Ascending aorta (tissue), 2 donors: Measurements from ENCODE around the gene RASD2. TPM values are rescaled to one million over a fixed set of nuclear protein-coding genes. Genes with fewer than 3 reads are reported as not detected.

Experiments
- DNase-seq, 2 donors: peaks; one replicate each; pipeline ENCODE4 v3.0.0-alpha.2; 2019; ENCODE audit warnings: low spot score in 2 of 2
- H3K27ac ChIP-seq, 2 donors: fragments of 200-600 bp; sonication (generic); one replicate each; pipeline ENCODE4 v1.5.1; 2016 to 2017; ENCODE audit warnings: mild to moderate bottlenecking in 1 of 2
- H3K27me3 ChIP-seq: fragments of 200-600 bp; sonication (generic); one replicate; pipeline ENCODE4 v1.5.1; 2017
- H3K36me3 ChIP-seq, 2 donors: fragments of 200-600 bp; sonication (generic); one replicate each; pipeline ENCODE4 v1.5.1; 2016
- H3K4me1 ChIP-seq, 2 donors: fragments of 200-600 bp; sonication (generic); one replicate each; pipeline ENCODE4 v1.5.1; 2016 to 2017; ENCODE audit warnings: mild to moderate bottlenecking in 1 of 2
- H3K4me3 ChIP-seq, 2 donors: fragments of 200-600 bp; sonication (generic); one replicate each; pipeline ENCODE4 v1.5.1; 2016 to 2017; ENCODE audit warnings: mild to moderate bottlenecking in 1 of 2
- H3K9me3 ChIP-seq, 2 donors: fragments of 200-600 bp; sonication (generic); one replicate each; pipeline ENCODE4 v1.5.1; 2016
- CTCF ChIP-seq, 3 experiments: fragments of 200-600 bp in 2 of 3; fragments of 450-650 bp in 1 of 3; sonication (generic) in 2 of 3; IDR thresholded peaks; one replicate each; pipeline ENCODE4 v1.5.1; 2016 to 2019; ENCODE audit warnings: antibody characterized with exemption in 3 of 3, mild to moderate bottlenecking in 1 of 3, moderate library complexity in 1 of 3
- intact Hi-C: fragments of 100-400 bp; cut with DNase I; formaldehyde crosslinking; loops from one replicate; pipeline ENCODE4 v1.15.1; 2023
- total RNA-seq: library from RNA; depleted of rRNA; stranded (reverse); fragments of >200 nt; gene quantifications from one replicate; pipeline ENCODE4 v1.1.0, GENCODE V29; 2016

The RASD2 gene
- total RNA-seq, 1 donor from 2014 or later = 6.6 TPM

GRCh38 chr22:35597692-35598395 is 57.2 kb downstream of the RASD2 start:
- Histone ChIP-seq H3K36me3 (no peaks in the 10 kb centered on the region), H3K27me3 (no peaks in the 10 kb centered on the region), H3K9me3 (no peaks in the 10 kb centered on the region), H3K4me3 (no peak overlapping the region), H3K4me1 (no peaks in the 10 kb centered on the region), H3K27ac (no peak overlapping the region)
- intact Hi-C loops = no loop called here
- TF ChIP-seq CTCF (IDR thresholded peaks at IDR 0.05) = no peak
- DNase-seq = no peak

- intact Hi-C loops = no loop called here
- Histone ChIP-seq H3K4me1 (no peaks in the 10 kb centered on the region), H3K27ac (no peak overlapping the region), H3K9me3 (no peaks in the 10 kb centered on the region), H3K4me3 (no peak overlapping the region), H3K36me3 (no peaks in the 10 kb centered on the region), H3K27me3 (no peaks in the 10 kb centered on the region)
- TF ChIP-seq CTCF (IDR thresholded peaks at IDR 0.05) = no peak
- DNase-seq = no peak
These were observed 57.7 kb downstream of the RASD2 start for GRCh38 chr22:35598396-35598710.

GRCh38 chr22:35599364-35599763 is 58.7 kb downstream of the RASD2 start:
- no peaks in the 10 kb centered on the region for H3K36me3 ChIP-seq
- no peaks in the 10 kb centered on the region for H3K9me3 ChIP-seq
- DNase-seq = no peak
- intact Hi-C loops = no loop called here
- H3K27ac ChIP-seq = no peak overlapping the region
- no peak for TF ChIP-seq CTCF (IDR thresholded peaks at IDR 0.05)
- no peak overlapping the region for H3K4me3 ChIP-seq
- H3K27me3 ChIP-seq = no peaks in the 10 kb centered on the region
- H3K4me1 ChIP-seq = no peaks in the 10 kb centered on the region

- no peak for DNase-seq
- no peak for TF ChIP-seq CTCF (IDR thresholded peaks at IDR 0.05)
- Histone ChIP-seq H3K4me3 (no peak overlapping the region), H3K27ac (no peak overlapping the region), H3K4me1 (no peaks in the 10 kb centered on the region), H3K9me3 (no peaks in the 10 kb centered on the region), H3K36me3 (no peaks in the 10 kb centered on the region), H3K27me3 (no peaks in the 10 kb centered on the region)
- intact Hi-C loops = no loop called here
These were observed 59.8 kb downstream of the RASD2 start for GRCh38 chr22:35600476-35600875.

- Histone ChIP-seq H3K36me3 (no peaks in the 10 kb centered on the region), H3K9me3 (no peaks in the 10 kb centered on the region), H3K4me3 (no peak overlapping the region), H3K27ac (no peak overlapping the region), H3K4me1 (peaks cover 0 to 6% of the 10 kb centered on the region in 2 donors), H3K27me3 (no peaks in the 10 kb centered on the region)
- TF ChIP-seq CTCF (IDR thresholded peaks at IDR 0.05) = no peak
- intact Hi-C loops = no loop called here
- DNase-seq = no peak
These were observed 60.5 kb downstream of the RASD2 start for GRCh38 chr22:35601013-35601580.
